HEK293 (cell line): Measurements from ENCODE around the gene CARNS1.

ENCODE experiments used
- CTCF ChIA-PET: fragments of 350-600 bp; formaldehyde crosslinking; extraction: SDS; loops from one replicate; lab custom pipeline; 2021; ENCODE audit warnings: antibody characterized with exemption; lab: Yijun Ruan, JAX
- POLR2A ChIA-PET: fragments of 300-600 bp; formaldehyde crosslinking; extraction: SDS; loops from one replicate; lab custom pipeline; 2020; ENCODE audit warnings: antibody characterized with exemption, inconsistent platforms; lab: Yijun Ruan, JAX
- H3K27ac ChIP-seq: fragments of 200-500 bp; sonication (Bioruptor generic); 2 replicates; pipeline ENCODE4 v1.5.1; 2014; ENCODE audit warnings: low read depth, low read length, control low read depth, inconsistent platforms; ENCODE audit errors: extremely low read depth
- H3K36me3 ChIP-seq, 2 experiments: fragments of 200-500 bp in 1 of 2; sonication (Bioruptor generic) in 1 of 2; 1 replicate in 1 of 2; 2 replicates in 1 of 2; pipeline ENCODE4 v1.5.1; 2014 to 2017; ENCODE audit warnings: inconsistent platforms in 2 of 2, low read length in 2 of 2; ENCODE audit not compliant: control insufficient read depth in 2 of 2, insufficient read depth in 1 of 2
- H3K4me1 ChIP-seq: fragments of 200-500 bp; sonication (Bioruptor generic); 2 replicates; pipeline ENCODE4 v1.5.1; 2014; ENCODE audit warnings: mild to moderate bottlenecking, low read length, inconsistent platforms; ENCODE audit not compliant: control insufficient read depth, insufficient read depth
- H3K4me3 ChIP-seq: 2 replicates; pipeline ENCODE4 v1.5.1; 2011; ENCODE audit warnings: low read depth, mild to moderate bottlenecking, control low read depth, low read length, moderate library complexity
- H3K9me3 ChIP-seq: fragments of 200-500 bp; sonication (Bioruptor generic); 2 replicates; pipeline ENCODE4 v1.5.1; 2014; ENCODE audit warnings: low read depth, low read length, inconsistent platforms; ENCODE audit not compliant: control insufficient read depth, insufficient read depth
- GLIS1 ChIP-seq: fragments of 450-650 bp; formaldehyde crosslinking; IDR thresholded peaks from 2 replicates; pipeline ENCODE4 v1.5.1; 2016; ENCODE audit warnings: missing biosample characterization, missing genetic modification characterization
- HOXA7 ChIP-seq: sonication (generic); formaldehyde crosslinking; IDR thresholded peaks from 2 replicates; pipeline ENCODE4 v1.8.1; 2022; ENCODE audit warnings: missing genetic modification reagents, borderline replicate concordance
- KLF16 ChIP-seq: fragments of 450-650 bp; formaldehyde crosslinking; IDR thresholded peaks from 2 replicates; pipeline ENCODE4 v1.5.1; 2017; ENCODE audit warnings: missing biosample characterization, missing genetic modification characterization
- WT1 ChIP-seq: fragments of 450-650 bp; formaldehyde crosslinking; IDR thresholded peaks from 2 replicates; pipeline ENCODE4 v1.5.1; 2016; ENCODE audit warnings: missing biosample characterization, missing genetic modification characterization
- ZNF133 ChIP-seq: fragments of 450-650 bp; formaldehyde crosslinking; IDR thresholded peaks from 2 replicates; pipeline ENCODE4 v1.5.1; 2016; ENCODE audit warnings: missing biosample characterization, missing genetic modification characterization
- ZNF138 ChIP-seq: fragments of 450-650 bp; formaldehyde crosslinking; IDR thresholded peaks from 2 replicates; pipeline ENCODE4 v1.5.1; 2016; ENCODE audit warnings: missing biosample characterization, missing genetic modification characterization, borderline replicate concordance
- ZNF221 ChIP-seq: fragments of 450-650 bp; formaldehyde crosslinking; IDR thresholded peaks from 2 replicates; pipeline ENCODE4 v1.5.1; 2017; ENCODE audit warnings: missing biosample characterization, missing genetic modification characterization, borderline replicate concordance
- ZNF23 ChIP-seq: fragments of 450-650 bp; formaldehyde crosslinking; IDR thresholded peaks from 2 replicates; pipeline ENCODE4 v1.5.1; 2016; ENCODE audit warnings: missing biosample characterization, missing genetic modification characterization, borderline replicate concordance
- ZNF354C ChIP-seq: fragments of 450-650 bp; formaldehyde crosslinking; IDR thresholded peaks from 2 replicates; pipeline ENCODE4 v1.5.1; 2016; ENCODE audit warnings: missing biosample characterization, missing genetic modification characterization, low read depth, borderline replicate concordance
- ZNF558 ChIP-seq: fragments of 450-650 bp; formaldehyde crosslinking; IDR thresholded peaks from 2 replicates; pipeline ENCODE4 v1.5.1; 2016; ENCODE audit warnings: missing biosample characterization, missing genetic modification characterization
- ZNF791 ChIP-seq: fragments of 450-650 bp; formaldehyde crosslinking; IDR thresholded peaks from 2 replicates; pipeline ENCODE4 v1.5.1; 2016; ENCODE audit warnings: missing biosample characterization, missing genetic modification characterization
- ZSCAN16 ChIP-seq: fragments of 450-650 bp; formaldehyde crosslinking; IDR thresholded peaks from 2 replicates; pipeline ENCODE4 v1.5.1; 2016; ENCODE audit warnings: missing biosample characterization, missing genetic modification characterization
- TF ChIP-seq, protein P1 (sequence below): fragments of 450-650 bp; formaldehyde crosslinking; IDR thresholded peaks from 2 replicates; pipeline ENCODE4 v1.5.1; 2016; ENCODE audit warnings: missing biosample characterization, missing genetic modification characterization
- TF ChIP-seq, protein P2 (sequence below): fragments of 450-650 bp; formaldehyde crosslinking; IDR thresholded peaks from 2 replicates; pipeline ENCODE4 v1.5.1; 2016; ENCODE audit warnings: missing biosample characterization, missing genetic modification characterization, low read depth
- TF ChIP-seq, protein P3 (sequence below): fragments of 450-650 bp; formaldehyde crosslinking; IDR thresholded peaks from 2 replicates; pipeline ENCODE4 v1.5.1; 2016; ENCODE audit warnings: missing biosample characterization, missing genetic modification characterization
- TF ChIP-seq, protein P4 (sequence below): fragments of 450-650 bp; formaldehyde crosslinking; IDR thresholded peaks from 2 replicates; pipeline ENCODE4 v1.5.1; 2016; ENCODE audit warnings: missing biosample characterization, missing genetic modification characterization
- TF ChIP-seq, protein P5 (sequence below): fragments of 450-650 bp; formaldehyde crosslinking; IDR thresholded peaks from 2 replicates; pipeline ENCODE4 v1.5.0; 2017; ENCODE audit warnings: missing biosample characterization, missing genetic modification characterization, borderline replicate concordance

CARNS1 gene

DNA sequence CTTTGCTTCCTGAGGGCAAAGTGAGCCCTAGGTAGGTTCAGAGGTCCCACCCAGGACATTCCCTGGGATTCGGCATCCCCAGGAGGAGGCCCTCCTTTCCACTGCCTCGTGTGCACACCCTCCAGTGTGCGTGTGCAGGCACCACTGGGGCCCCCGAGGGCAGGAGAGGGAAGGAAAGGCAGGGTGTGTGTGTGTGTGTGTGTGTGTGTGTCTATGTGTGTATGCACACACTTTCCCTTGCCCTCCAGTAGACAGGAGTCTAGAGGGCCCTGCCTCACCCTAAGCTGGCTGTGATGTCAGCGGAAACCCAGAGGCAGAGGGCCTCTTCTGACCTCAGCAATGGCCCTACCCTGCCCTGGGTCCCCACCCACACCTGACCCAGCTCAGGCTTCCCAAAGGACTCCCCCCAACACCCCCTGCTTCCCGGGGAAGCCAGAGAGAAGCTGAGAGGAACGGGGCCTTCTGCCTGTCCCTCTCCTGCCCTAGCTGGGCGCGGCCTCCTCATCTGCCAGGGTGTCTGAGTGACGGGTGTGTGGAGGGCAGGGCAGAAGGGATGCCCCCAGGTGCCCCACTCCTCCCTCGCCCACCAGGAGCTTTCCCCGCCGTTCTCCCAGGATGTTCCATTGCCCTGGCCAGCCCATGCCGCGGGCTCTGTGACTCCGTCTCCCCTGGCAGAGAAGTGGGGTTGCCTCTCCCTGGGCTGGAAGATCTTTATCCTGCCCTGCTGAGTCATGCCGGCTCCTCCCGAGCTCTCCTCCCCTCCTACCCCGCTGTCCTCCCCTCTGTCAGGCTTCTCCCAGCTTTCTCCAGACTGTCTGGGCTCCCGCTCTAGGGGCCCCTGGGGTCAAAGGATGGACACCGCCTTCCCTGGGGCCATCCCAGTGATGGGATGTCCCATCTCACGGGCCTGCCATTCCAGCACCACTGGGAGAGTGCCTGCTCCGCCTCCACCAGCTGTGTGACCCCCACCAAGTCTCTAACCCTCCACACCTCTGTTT is 36.1 kb upstream of the CARNS1 start (continued):
- TF ChIP-seq, protein P1, sequence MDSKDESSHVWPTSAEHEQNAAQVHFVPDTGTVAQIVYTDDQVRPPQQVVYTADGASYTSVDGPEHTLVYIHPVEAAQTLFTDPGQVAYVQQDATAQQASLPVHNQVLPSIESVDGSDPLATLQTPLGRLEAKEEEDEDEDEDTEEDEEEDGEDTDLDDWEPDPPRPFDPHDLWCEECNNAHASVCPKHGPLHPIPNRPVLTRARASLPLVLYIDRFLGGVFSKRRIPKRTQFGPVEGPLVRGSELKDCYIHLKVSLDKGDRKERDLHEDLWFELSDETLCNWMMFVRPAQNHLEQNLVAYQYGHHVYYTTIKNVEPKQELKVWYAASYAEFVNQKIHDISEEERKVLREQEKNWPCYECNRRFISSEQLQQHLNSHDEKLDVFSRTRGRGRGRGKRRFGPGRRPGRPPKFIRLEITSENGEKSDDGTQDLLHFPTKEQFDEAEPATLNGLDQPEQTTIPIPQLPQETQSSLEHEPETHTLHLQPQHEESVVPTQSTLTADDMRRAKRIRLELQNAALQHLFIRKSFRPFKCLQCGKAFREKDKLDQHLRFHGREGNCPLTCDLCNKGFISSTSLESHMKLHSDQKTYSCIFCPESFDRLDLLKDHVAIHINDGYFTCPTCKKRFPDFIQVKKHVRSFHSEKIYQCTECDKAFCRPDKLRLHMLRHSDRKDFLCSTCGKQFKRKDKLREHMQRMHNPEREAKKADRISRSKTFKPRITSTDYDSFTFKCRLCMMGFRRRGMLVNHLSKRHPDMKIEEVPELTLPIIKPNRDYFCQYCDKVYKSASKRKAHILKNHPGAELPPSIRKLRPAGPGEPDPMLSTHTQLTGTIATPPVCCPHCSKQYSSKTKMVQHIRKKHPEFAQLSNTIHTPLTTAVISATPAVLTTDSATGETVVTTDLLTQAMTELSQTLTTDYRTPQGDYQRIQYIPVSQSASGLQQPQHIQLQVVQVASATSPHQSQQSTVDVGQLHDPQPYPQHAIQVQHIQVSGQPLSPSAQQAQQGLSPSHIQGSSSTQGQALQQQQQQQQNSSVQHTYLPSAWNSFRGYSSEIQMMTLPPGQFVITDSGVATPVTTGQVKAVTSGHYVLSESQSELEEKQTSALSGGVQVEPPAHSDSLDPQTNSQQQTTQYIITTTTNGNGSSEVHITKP, result peak; percentile 46
- TF ChIP-seq WT1 (tag by site-specific recombination) (peak; percentile 81), GLIS1 (tag by site-specific recombination) (no peak), KLF16 (tag by site-specific recombination) (no peak), ZNF221 (tag by site-specific recombination) (no peak)
- TF ChIP-seq, protein P2, sequence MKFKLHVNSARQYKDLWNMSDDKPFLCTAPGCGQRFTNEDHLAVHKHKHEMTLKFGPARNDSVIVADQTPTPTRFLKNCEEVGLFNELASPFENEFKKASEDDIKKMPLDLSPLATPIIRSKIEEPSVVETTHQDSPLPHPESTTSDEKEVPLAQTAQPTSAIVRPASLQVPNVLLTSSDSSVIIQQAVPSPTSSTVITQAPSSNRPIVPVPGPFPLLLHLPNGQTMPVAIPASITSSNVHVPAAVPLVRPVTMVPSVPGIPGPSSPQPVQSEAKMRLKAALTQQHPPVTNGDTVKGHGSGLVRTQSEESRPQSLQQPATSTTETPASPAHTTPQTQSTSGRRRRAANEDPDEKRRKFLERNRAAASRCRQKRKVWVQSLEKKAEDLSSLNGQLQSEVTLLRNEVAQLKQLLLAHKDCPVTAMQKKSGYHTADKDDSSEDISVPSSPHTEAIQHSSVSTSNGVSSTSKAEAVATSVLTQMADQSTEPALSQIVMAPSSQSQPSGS (tag by site-specific recombination), result no peak

DNA sequence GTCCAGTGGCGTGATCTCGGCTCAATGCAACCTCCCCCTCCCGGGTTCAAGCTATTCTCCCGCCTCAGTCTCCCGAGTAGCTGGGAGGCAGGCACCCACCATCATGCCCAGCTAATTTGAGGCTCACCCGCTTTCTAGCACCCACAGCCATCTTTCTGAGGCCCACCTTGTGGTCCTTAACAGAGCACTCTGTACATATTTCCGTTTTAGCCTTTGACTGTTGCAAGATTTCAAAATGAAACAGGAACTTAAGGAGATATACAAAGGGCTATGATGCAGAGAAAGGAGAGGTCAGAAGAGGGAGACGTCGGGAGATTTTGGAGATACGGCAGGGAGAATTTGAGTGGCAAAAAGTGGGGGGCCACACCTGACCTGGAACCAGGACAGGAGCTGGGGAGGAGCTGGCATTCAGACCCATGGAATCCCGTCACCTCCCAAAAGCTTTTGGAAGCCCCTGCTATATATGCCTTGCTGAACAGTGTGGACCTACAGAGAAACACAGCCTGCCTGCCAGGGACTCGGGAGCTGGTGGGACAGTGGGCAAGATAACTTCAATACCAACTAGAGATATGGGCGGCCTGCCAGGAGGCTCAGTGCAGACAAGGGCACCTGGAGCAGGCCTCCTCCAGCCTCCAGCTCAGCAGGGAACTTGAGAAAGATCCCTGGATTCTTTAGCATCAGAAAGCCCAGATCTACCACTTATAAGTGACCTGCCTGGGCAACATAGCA is 34.1 kb upstream of the CARNS1 start:
- ChIA-PET POLR2A (interaction anchor here (0.7 to 3.2 kb wide), 5 partner anchors 10 to 30 kb away, joined by 3 to 15 read pairs (median 7); partner anchors contain the start of genes POLD4 and RAD9A), CTCF (interaction anchor here (0.5 to 25.6 kb wide), 26 partner anchors 8 to 982 kb away, joined by 3 to 898 read pairs (median 4); partner anchors contain the start of genes CLCF1, GRK2, POLD4 and PPP1CA)
- H3K36me3 ChIP-seq, result no peaks in the 10 kb centered on the region
- H3K27ac ChIP-seq, result no peak overlapping the region
- no peaks in the 10 kb centered on the region for H3K9me3 ChIP-seq
- no peaks in the 10 kb centered on the region for H3K4me1 ChIP-seq
- no peak overlapping the region for H3K4me3 ChIP-seq
- TF ChIP-seq, protein P3, sequence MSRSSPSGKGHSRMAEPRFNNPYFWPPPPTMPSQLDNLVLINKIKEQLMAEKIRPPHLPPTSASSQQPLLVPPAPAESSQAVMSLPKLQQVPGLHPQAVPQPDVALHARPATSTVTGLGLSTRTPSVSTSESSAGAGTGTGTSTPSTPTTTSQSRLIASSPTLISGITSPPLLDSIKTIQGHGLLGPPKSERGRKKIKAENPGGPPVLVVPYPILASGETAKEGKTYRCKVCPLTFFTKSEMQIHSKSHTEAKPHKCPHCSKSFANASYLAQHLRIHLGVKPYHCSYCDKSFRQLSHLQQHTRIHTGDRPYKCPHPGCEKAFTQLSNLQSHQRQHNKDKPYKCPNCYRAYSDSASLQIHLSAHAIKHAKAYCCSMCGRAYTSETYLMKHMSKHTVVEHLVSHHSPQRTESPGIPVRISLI (tag by site-specific recombination), result no peak
- no peak for TF ChIP-seq ZNF221 (tag by site-specific recombination)
- TF ChIP-seq ZNF138 (tag by site-specific recombination), result no peak
- TF ChIP-seq HOXA7, result no peak
- TF ChIP-seq ZNF791, result no peak
- TF ChIP-seq ZNF23 (tag by site-specific recombination), result no peak
- no peak for TF ChIP-seq ZNF558 (tag by site-specific recombination)
- no peak for TF ChIP-seq ZSCAN16 (tag by site-specific recombination)
- no peak for TF ChIP-seq ZNF354C (tag by site-specific recombination)
- TF ChIP-seq, protein P4, sequence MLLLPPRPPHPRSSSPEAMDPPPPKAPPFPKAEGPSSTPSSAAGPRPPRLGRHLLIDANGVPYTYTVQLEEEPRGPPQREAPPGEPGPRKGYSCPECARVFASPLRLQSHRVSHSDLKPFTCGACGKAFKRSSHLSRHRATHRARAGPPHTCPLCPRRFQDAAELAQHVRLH (tag by site-specific recombination), result no peak
- TF ChIP-seq, protein P5, sequence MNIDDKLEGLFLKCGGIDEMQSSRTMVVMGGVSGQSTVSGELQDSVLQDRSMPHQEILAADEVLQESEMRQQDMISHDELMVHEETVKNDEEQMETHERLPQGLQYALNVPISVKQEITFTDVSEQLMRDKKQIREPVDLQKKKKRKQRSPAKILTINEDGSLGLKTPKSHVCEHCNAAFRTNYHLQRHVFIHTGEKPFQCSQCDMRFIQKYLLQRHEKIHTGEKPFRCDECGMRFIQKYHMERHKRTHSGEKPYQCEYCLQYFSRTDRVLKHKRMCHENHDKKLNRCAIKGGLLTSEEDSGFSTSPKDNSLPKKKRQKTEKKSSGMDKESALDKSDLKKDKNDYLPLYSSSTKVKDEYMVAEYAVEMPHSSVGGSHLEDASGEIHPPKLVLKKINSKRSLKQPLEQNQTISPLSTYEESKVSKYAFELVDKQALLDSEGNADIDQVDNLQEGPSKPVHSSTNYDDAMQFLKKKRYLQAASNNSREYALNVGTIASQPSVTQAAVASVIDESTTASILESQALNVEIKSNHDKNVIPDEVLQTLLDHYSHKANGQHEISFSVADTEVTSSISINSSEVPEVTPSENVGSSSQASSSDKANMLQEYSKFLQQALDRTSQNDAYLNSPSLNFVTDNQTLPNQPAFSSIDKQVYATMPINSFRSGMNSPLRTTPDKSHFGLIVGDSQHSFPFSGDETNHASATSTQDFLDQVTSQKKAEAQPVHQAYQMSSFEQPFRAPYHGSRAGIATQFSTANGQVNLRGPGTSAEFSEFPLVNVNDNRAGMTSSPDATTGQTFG (tag by site-specific recombination), result no peak
- no peak for TF ChIP-seq ZNF133 (tag by site-specific recombination)
